GM23338 (cell line): ENCODE results near the gene THSD4. TPM values are rescaled to one million over a fixed set of nuclear protein-coding genes. Genes with fewer than 3 reads are reported as not detected.

Source experiments
- ATAC-seq: fragments of 200-7000 bp; cut with Tn5 transposase; 3 replicates; pipeline ENCODE4 v1.9.1; 2020
- DNase-seq: peaks from one replicate; pipeline ENCODE4 v3.0.0-alpha.2; 2015; ENCODE audit warnings: low spot score
- H2AFZ ChIP-seq: fragments of 200-600 bp; sonication (generic); 2 replicates; pipeline ENCODE4 v1.8.0; 2016; ENCODE audit warnings: antibody characterized with exemption, mild to moderate bottlenecking, moderate library complexity
- H3F3A ChIP-seq: fragments of 200-600 bp; sonication (generic); replicated peaks from 2 replicates; pipeline ENCODE4 v1.8.0; 2017; ENCODE audit warnings: antibody characterized with exemption, mixed run types, low read depth
- H3K27ac ChIP-seq: fragments of 200-600 bp; sonication (generic); 2 replicates; pipeline ENCODE4 v1.6.1; 2016; ENCODE audit warnings: low read depth
- H3K27me3 ChIP-seq: fragments of 200-600 bp; sonication (generic); 2 replicates; pipeline ENCODE4 v1.8.0; 2016; ENCODE audit warnings: mild to moderate bottlenecking, mixed run types, moderate library complexity; ENCODE audit not compliant: insufficient read depth
- H3K36me3 ChIP-seq: fragments of 200-600 bp; sonication (generic); 2 replicates; pipeline ENCODE4 v1.8.0; 2016; ENCODE audit warnings: mild to moderate bottlenecking; ENCODE audit not compliant: insufficient read depth
- H3K4me1 ChIP-seq: fragments of 200-600 bp; sonication (generic); 2 replicates; pipeline ENCODE4 v1.8.0; 2016; ENCODE audit warnings: mild to moderate bottlenecking, moderate library complexity; ENCODE audit not compliant: insufficient read depth
- H3K4me2 ChIP-seq: fragments of 200-600 bp; sonication (generic); 2 replicates; pipeline ENCODE4 v1.7.1; 2017; ENCODE audit warnings: mixed run types
- H3K4me3 ChIP-seq: fragments of 200-600 bp; sonication (generic); 2 replicates; pipeline ENCODE4 v1.6.1; 2016; ENCODE audit warnings: mixed run types
- H3K79me2 ChIP-seq: fragments of 200-600 bp; sonication (generic); replicated peaks from 2 replicates; pipeline ENCODE4 v1.8.0; 2017; ENCODE audit warnings: mild to moderate bottlenecking; ENCODE audit not compliant: insufficient read depth
- H3K9me2 ChIP-seq: fragments of 200-600 bp; sonication (generic); 2 replicates; pipeline ENCODE4 v1.8.0; 2017; ENCODE audit not compliant: insufficient read depth
- H4K20me1 ChIP-seq: fragments of 200-600 bp; sonication (generic); replicated peaks from 2 replicates; pipeline ENCODE4 v1.8.0; 2017; ENCODE audit warnings: mild to moderate bottlenecking; ENCODE audit not compliant: insufficient read depth
- H3K27ac Mint-ChIP-seq: 2 replicates; pipeline ENCODE4 v1.8.0; 2020; ENCODE audit warnings: inconsistent platforms, mild to moderate bottlenecking, moderate library complexity, mixed read lengths
- H3K27me3 Mint-ChIP-seq: 3 replicates; pipeline ENCODE4 v1.8.0; 2022; ENCODE audit warnings: low read depth, mild to moderate bottlenecking, moderate library complexity, mixed read lengths, inconsistent platforms; ENCODE audit not compliant: insufficient read depth, poor library complexity
- H3K36me3 Mint-ChIP-seq: 3 replicates; pipeline ENCODE4 v1.8.0; 2021; ENCODE audit warnings: low read depth, mild to moderate bottlenecking, inconsistent platforms, moderate library complexity, mixed read lengths
- H3K4me1 Mint-ChIP-seq: 3 replicates; pipeline ENCODE4 v1.8.0; 2020; ENCODE audit warnings: mild to moderate bottlenecking, inconsistent platforms, mixed read lengths
- H3K4me3 Mint-ChIP-seq: 3 replicates; pipeline ENCODE4 v1.8.0; 2021; ENCODE audit warnings: moderate library complexity, mild to moderate bottlenecking, inconsistent platforms, mixed read lengths
- H3K9me3 Mint-ChIP-seq: 3 replicates; pipeline ENCODE4 v1.8.0; 2020; ENCODE audit warnings: moderate library complexity, mild to moderate bottlenecking, inconsistent platforms, mixed read lengths
- CREB1 ChIP-seq: fragments of 250-450 bp; sonication (Bioruptor Pico); IDR thresholded peaks from 2 replicates; pipeline ENCODE4 v1.5.0; 2020; ENCODE audit warnings: low read depth, mild to moderate bottlenecking, moderate library complexity
- EZH2 ChIP-seq: fragments of 200-600 bp; sonication (generic); IDR thresholded peaks from one replicate; pipeline ENCODE4 v1.8.0; 2017; ENCODE audit warnings: antibody characterized with exemption, mild to moderate bottlenecking, low read depth; ENCODE audit not compliant: unreplicated experiment
- EZH2phosphoT487 ChIP-seq: fragments of 200-600 bp; sonication (generic); IDR thresholded peaks from one replicate; pipeline ENCODE4 v1.8.1; 2018; ENCODE audit warnings: antibody characterized with exemption; ENCODE audit not compliant: unreplicated experiment
- POLR2AphosphoS5 ChIP-seq: IDR thresholded peaks from 2 replicates; pipeline ENCODE4 v1.6.1; 2016; ENCODE audit warnings: antibody characterized with exemption, low read depth
- ZNF114 ChIP-seq: fragments of 250-450 bp; sonication (Bioruptor Pico); IDR thresholded peaks from 2 replicates; pipeline ENCODE4 v1.5.0; 2020; ENCODE audit warnings: mild to moderate bottlenecking, moderate library complexity
- ZNF462 ChIP-seq: fragments of 250-450 bp; sonication (Bioruptor Pico); IDR thresholded peaks from 2 replicates; pipeline ENCODE4 v1.5.0; 2020; ENCODE audit warnings: mild to moderate bottlenecking, moderate library complexity
- polyA plus RNA-seq: library from polyadenylated mRNA; unstranded; fragments of >200 nt; fragmentation: Nextera tagmentation; extraction: Ambion mirVana; gene quantifications from 2 replicates; pipeline ENCODE4 v1.2.1, GENCODE V29; 2016
- total RNA-seq: library from RNA; depleted of rRNA; stranded (reverse); fragments of >200 nt; shearing (Covaris generic); gene quantifications from 2 replicates; pipeline ENCODE4 v1.2.3, GENCODE V29; 2014

Gene THSD4
- total and polyA plus RNA-seq, 2 experiments from 2014 or later, result 2.0 to 7.4 TPM

GRCh38 chr15:71189718-71190117 lies 74.4 kb downstream of the THSD4 start (continued):
- TF ChIP-seq ZNF462 (CRISPR knock-in tag) (no peak), CREB1 (CRISPR knock-in tag) (no peak), EZH2 (no peak), POLR2AphosphoS5 (no peak), EZH2phosphoT487 (no peak)

- H3K27ac Mint-ChIP-seq, result no peak overlapping the region
- no peak for TF ChIP-seq EZH2
- no peak for TF ChIP-seq ZNF114 (CRISPR knock-in tag)
- no peak for TF ChIP-seq ZNF462 (CRISPR knock-in tag)
Observed at GRCh38 chr15:71191296-71191695, 76.0 kb downstream of the THSD4 start.

More at GRCh38 chr15:71191296-71191695, 76.0 kb downstream of the THSD4 start:
- Mint-ChIP-seq H3K9me3 (no peaks in the 10 kb centered on the region), H3K36me3 (no peaks in the 10 kb centered on the region; the same call in 2 of the 3 replicates), H3K27me3 (peaks cover 4% of the 10 kb centered on the region), H3K4me1 (peaks cover 9% of the 10 kb centered on the region), H3K4me3 (no peak overlapping the region)
- DNase-seq (no peak), ATAC-seq (no peak)
- Histone ChIP-seq H3F3A (no peaks in the 10 kb centered on the region), H3K4me2 (no peak overlapping the region), H3K36me3 (no peaks in the 10 kb centered on the region), H3K9me2 (no peaks in the 10 kb centered on the region), H3K4me3 (no peak overlapping the region), H3K27ac (no peak overlapping the region), H3K27me3 (no peaks in the 10 kb centered on the region), H3K79me2 (no peaks in the 10 kb centered on the region), H3K4me1 (peaks cover 16% of the 10 kb centered on the region), H2AFZ (no peak overlapping the region), H4K20me1 (no peaks in the 10 kb centered on the region)
